HepG2 (cell line): ENCODE measurements around the gene TNS1. TPM values are rescaled to one million over a fixed set of nuclear protein-coding genes. Genes with fewer than 3 reads are reported as not detected.
A peak's percentile ranks its signal among the peaks of the same experiment; 100 is the strongest.

Experiments used
- ATAC-seq: fragments of 200-7000 bp; cut with Tn5 transposase; 3 replicates; pipeline ENCODE4 v1.9.1; 2020; ENCODE audit warnings: mild to moderate bottlenecking, moderate library complexity
- BruUV-seq: library from RNA; stranded (reverse); fragments of 400-500 nt; replicated peaks from 2 replicates; lab custom pipeline; 2021; lab: Mats Ljungman, UMichigan
- CTCF ChIA-PET: fragments of 300-600 bp; formaldehyde crosslinking; extraction: SDS; loops from one replicate; lab custom pipeline; 2021; ENCODE audit warnings: low total read pairs, inconsistent platforms, low intra/inter-chr PET ratio; lab: Yijun Ruan, JAX
- POLR2A ChIA-PET: fragments of 350-600 bp; sonication (Branson Sonifier 250); formaldehyde crosslinking; loops from one replicate; lab custom pipeline; 2020; ENCODE audit warnings: antibody characterized with exemption, inconsistent platforms; lab: Yijun Ruan, JAX
- DNase-seq: peaks from one replicate; pipeline ENCODE4 v3.0.0-alpha.2; 2015; ENCODE audit warnings: low spot score
- FAIRE-seq: peaks from 3 replicates; lab custom pipeline; 2011; peaks lifted over from hg19 to GRCh38; lab: Jason Lieb, UNC
- H2AFZ ChIP-seq: one replicate; pipeline ENCODE4 v1.6.1; 2011; ENCODE audit warnings: low read length, inconsistent platforms
- H3K27ac ChIP-seq: fragments of 300-600 bp; 3 replicates; pipeline ENCODE4 v1.8.0; 2011; ENCODE audit warnings: mixed run types, mild to moderate bottlenecking, mixed read lengths, low read length, inconsistent platforms; ENCODE audit not compliant: insufficient read depth; ENCODE audit errors: extremely low read length
- H3K27me3 ChIP-seq, 2 experiments: fragments of 200-600 bp in 1 of 2; 2 replicates in 1 of 2; 3 replicates in 1 of 2; pipeline versions ENCODE4 v1.6.0 to v1.8.0; 2011; ENCODE audit warnings: low read length in 2 of 2, mild to moderate bottlenecking in 2 of 2, moderate library complexity in 2 of 2, inconsistent platforms in 1 of 2; ENCODE audit not compliant: insufficient read depth in 2 of 2, control insufficient read depth in 1 of 2
- H3K36me3 ChIP-seq, 2 experiments: fragments of 200-600 bp in 1 of 2; replicated peaks in 1 of 2; 2 replicates in 1 of 2; 3 replicates in 1 of 2; pipeline versions ENCODE4 v1.5.1 to v1.8.0; 2011; ENCODE audit warnings: low read length in 2 of 2, inconsistent platforms in 1 of 2; ENCODE audit not compliant: insufficient read depth in 2 of 2, control insufficient read depth in 1 of 2
- H3K4me1 ChIP-seq: 2 replicates; pipeline ENCODE4 v1.5.1; 2012; ENCODE audit warnings: low read length, inconsistent platforms; ENCODE audit not compliant: insufficient read depth
- H3K4me2 ChIP-seq: 2 replicates; pipeline ENCODE4 v1.6.0; 2011; ENCODE audit warnings: low read depth, low read length, inconsistent platforms
- H3K4me3 ChIP-seq, 3 experiments: fragments of 200-600 bp in 1 of 3; sonication (generic), shearing (Covaris generic) in 1 of 3; replicated peaks in 1 of 3; 2 replicates each; pipeline ENCODE4 v1.5.1; 2011 to 2016; ENCODE audit warnings: low read length in 3 of 3, inconsistent platforms in 2 of 3, low read depth in 2 of 3, mild to moderate bottlenecking in 2 of 3, control low read depth in 1 of 3, mixed read lengths in 1 of 3; ENCODE audit not compliant: insufficient read depth in 1 of 3
- H3K79me2 ChIP-seq: one replicate; pipeline ENCODE4 v1.6.1; 2011; ENCODE audit warnings: low read length, inconsistent platforms; ENCODE audit not compliant: insufficient read depth
- H3K9ac ChIP-seq: 2 replicates; pipeline ENCODE4 v1.6.0; 2011; ENCODE audit warnings: mild to moderate bottlenecking, low read depth, low read length, inconsistent platforms; ENCODE audit not compliant: insufficient read depth
- H3K9me3 ChIP-seq: 2 replicates; pipeline ENCODE4 v1.5.1; 2012; ENCODE audit warnings: mild to moderate bottlenecking, low read length
- H4K20me1 ChIP-seq: 2 replicates; pipeline ENCODE4 v1.6.0; 2011; ENCODE audit warnings: inconsistent platforms, mild to moderate bottlenecking, low read length, moderate library complexity; ENCODE audit not compliant: insufficient read depth
- ATF7 ChIP-seq, 2 experiments: fragments of 450-650 bp in 1 of 2; sonication (generic) in 1 of 2; formaldehyde crosslinking in 1 of 2; IDR thresholded peaks; 2 replicates each; pipeline versions ENCODE4 v1.4.0 to v1.6.1; 2016 to 2020; ENCODE audit warnings: antibody characterized with exemption in 1 of 2, mild to moderate bottlenecking in 1 of 2, missing genetic modification reagents in 1 of 2
- CBX2 ChIP-seq, 2 experiments: fragments of 200-600 bp in 1 of 2; sonication (generic); formaldehyde crosslinking in 1 of 2; IDR thresholded peaks; 2 replicates each; pipeline versions ENCODE4 v1.7.0 to v1.8.1; 2018 to 2022; ENCODE audit warnings: low read depth in 2 of 2, low read length in 1 of 2, mild to moderate bottlenecking in 1 of 2, missing genetic modification reagents in 1 of 2
- ZNF629 ChIP-seq: sonication (generic); formaldehyde crosslinking; conservative IDR thresholded peaks from 2 replicates; pipeline ENCODE4 v1.5.0; 2020; ENCODE audit warnings: missing genetic modification reagents
- WGBS: methylation state at CpG from one replicate; pipeline ENCODE4 v1.1.6; 2017; ENCODE audit warnings: low lambda C conversion rate; 5-methylcytosine and 5-hydroxymethylcytosine counted together
- in situ Hi-C: cut with HindIII; loops from 2 replicates; pipeline ENCODE4 v1.10.0; 2017; ENCODE audit warnings: low pct_unique_long_range_greater_than_20kb; ENCODE audit not compliant: extremely low pct_ligation_motif_present
- intact Hi-C: fragments of 100-400 bp; cut with micrococcal nuclease; formaldehyde crosslinking; loops from one replicate; pipeline ENCODE4 v1.10.0; 2022; ENCODE audit not compliant: unreplicated experiment
- polyA plus RNA-seq, 8 experiments: library from polyadenylated mRNA; depleted of rRNA in 3 of 8; stranded (reverse) in 7 of 8; unstranded in 1 of 8; fragments of >200 nt; fragmentation: Illumina TruSeq in 4 of 8; extraction: Trizol in 4 of 8; gene quantifications; 2 replicates each; pipeline versions ENCODE4 v1.2.1 to v1.2.3, GENCODE V29; 2011 to 2016; ENCODE audit warnings: low read depth in 4 of 8, missing spikeins in 1 of 8, mixed read lengths in 1 of 8; ENCODE audit not compliant: insufficient read depth in 1 of 8
- total RNA-seq, 5 experiments: library from RNA; depleted of rRNA; stranded (reverse); fragments of >200 nt; fragmentation: Illumina TruSeq; extraction: Trizol; gene quantifications; 2 replicates each; pipeline ENCODE4 v1.2.3, GENCODE V29; 2016; ENCODE audit warnings: low read depth in 1 of 5
- TF ChIP-seq, protein P1 (sequence below): sonication (generic); formaldehyde crosslinking; IDR thresholded peaks from 2 replicates; pipeline ENCODE4 v1.8.0; 2022; ENCODE audit warnings: mild to moderate bottlenecking, missing genetic modification reagents

TNS1 gene
- total and polyA plus RNA-seq, 2 of the 13 experiments (the other 11 are each of a cell fraction or from before 2014, with no cell fraction given), result 1.9 to 118 TPM

DNA sequence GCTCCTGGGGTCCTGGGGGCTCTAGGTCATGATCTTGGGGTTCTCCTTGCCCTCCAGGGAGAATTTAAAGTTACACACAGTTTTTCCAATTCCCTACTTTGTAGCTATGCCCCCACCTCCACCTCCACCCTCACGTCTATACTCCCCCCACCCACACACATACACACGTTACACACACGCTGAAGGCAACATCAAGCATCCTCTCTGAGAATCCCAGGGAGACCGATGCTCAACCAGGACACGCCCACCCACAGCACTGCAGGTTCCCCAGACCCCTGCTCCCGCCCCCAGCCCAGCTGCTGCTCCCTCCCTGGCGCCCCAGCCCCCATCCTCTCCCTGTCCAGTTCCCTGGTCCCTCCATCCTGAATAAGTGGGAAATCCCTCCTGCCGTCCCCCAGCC is 6.4 kb upstream of the TNS1 start (continued):
- TF ChIP-seq, protein P1, sequence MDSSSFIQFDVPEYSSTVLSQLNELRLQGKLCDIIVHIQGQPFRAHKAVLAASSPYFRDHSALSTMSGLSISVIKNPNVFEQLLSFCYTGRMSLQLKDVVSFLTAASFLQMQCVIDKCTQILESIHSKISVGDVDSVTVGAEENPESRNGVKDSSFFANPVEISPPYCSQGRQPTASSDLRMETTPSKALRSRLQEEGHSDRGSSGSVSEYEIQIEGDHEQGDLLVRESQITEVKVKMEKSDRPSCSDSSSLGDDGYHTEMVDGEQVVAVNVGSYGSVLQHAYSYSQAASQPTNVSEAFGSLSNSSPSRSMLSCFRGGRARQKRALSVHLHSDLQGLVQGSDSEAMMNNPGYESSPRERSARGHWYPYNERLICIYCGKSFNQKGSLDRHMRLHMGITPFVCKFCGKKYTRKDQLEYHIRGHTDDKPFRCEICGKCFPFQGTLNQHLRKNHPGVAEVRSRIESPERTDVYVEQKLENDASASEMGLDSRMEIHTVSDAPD (CRISPR knock-in tag), result no peak

DNA sequence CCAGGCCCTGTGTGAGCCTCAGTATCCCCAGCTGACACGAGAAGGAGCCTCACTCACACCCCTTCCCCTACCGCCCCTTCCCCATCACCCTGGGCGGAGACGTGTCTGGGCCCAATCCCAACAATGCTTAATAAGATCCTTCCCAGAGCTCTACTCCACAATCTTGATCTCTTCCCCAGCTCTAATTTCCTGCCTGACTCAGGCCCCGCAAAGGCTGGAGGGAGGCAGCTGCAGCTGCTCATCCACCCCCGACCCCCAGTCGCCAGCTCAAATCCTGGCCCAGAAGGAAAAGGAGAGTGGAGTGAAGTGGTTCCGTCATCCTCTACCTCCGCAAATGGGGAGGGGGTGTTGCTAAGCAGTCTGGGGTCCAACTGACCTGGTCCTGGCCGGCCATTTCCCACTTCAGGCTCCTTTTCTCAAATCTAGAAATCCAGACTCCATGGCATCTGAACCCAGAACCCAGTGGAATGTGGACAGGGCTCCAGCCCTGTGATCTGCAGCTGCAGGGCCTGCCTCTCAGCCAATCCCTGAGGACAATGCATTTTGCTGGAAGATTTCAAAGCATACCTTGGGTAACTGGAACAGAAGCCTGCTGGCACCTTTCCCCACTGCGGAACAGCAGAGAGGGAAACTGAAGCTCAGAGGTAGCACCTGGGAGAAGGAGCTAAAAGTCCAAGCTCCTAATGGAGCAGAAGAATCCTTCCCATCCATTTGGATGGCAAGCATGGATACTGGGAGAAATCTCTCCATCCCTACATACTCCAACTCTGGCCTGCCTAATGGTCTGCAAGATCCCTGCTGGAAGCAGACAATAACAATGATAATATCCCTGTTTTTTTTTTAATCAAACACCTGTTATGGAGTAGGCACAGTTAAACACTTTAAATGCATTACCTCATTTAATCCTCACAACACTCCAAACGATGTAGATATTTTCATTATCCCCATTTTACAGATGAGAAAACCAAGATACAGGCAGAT is 5.6 kb upstream of the TNS1 start:
- in situ Hi-C loops, result no loop called here
- CTCF ChIA-PET, result no interaction called here
- POLR2A ChIA-PET, result no interaction called here
- TF ChIP-seq ATF7 (IDR thresholded peaks at IDR 0.05) (peak; percentile 14; the same call in 1 of the 2 replicates), ATF7 (CRISPR knock-in tag; IDR thresholded peaks at IDR 0.05) (no peak), CBX2 (IDR thresholded peaks at IDR 0.05; ENCODE audit: low read depth, low read length) (no peak), CBX2 (CRISPR knock-in tag; IDR thresholded peaks at IDR 0.05; ENCODE audit: low read depth) (no peak), ZNF629 (CRISPR knock-in tag) (peak; percentile 59; the same call in 1 of the 2 replicates)
- no peak for FAIRE-seq
- Histone ChIP-seq H3K4me1 (peaks cover 30% of the 10 kb centered on the region), H3K9me3 (no peaks in the 10 kb centered on the region), H3K27me3 (peaks cover 7 to 84% of the 10 kb centered on the region in 2 experiments), H3K36me3 (no peaks in the 10 kb centered on the region), H3K4me3 (no peak overlapping the region), H3K9ac (no peak overlapping the region), H3K27ac (no peak overlapping the region), H3K4me2 (no peak overlapping the region), H4K20me1 (no peaks in the 10 kb centered on the region), H3K79me2 (no peaks in the 10 kb centered on the region), H2AFZ (no peak overlapping the region)
- no TSS peak for BruUV-seq
- intact Hi-C loops, result no loop called here
- no peak for DNase-seq
- ATAC-seq, result no peak
- WGBS, result 42% methylated on average over 12 of the region's 12 CpGs
